Neural crest cell (in vitro differentiated cells): ENCODE results near the gene ACAN. TPM values are rescaled to one million over a fixed set of nuclear protein-coding genes. Genes with fewer than 3 reads are reported as not detected.

Source experiments
- DNase-seq: peaks from one replicate; pipeline ENCODE4 v3.0.0; 2021; ENCODE audit warnings: low read depth, mixed read lengths, low spot score
- H3K27ac Mint-ChIP-seq: one replicate; pipeline ENCODE4 v1.8.0; 2021; ENCODE audit warnings: mild to moderate bottlenecking, mixed read lengths; ENCODE audit not compliant: unreplicated experiment
- H3K27me3 Mint-ChIP-seq: 2 replicates; pipeline ENCODE4 v1.8.0; 2021; ENCODE audit warnings: low read depth, mild to moderate bottlenecking, mixed read lengths
- H3K36me3 Mint-ChIP-seq: 2 replicates; pipeline ENCODE4 v1.8.0; 2021; ENCODE audit warnings: low read depth, mild to moderate bottlenecking, mixed read lengths
- H3K4me1 Mint-ChIP-seq: 2 replicates; pipeline ENCODE4 v1.8.0; 2021; ENCODE audit warnings: mixed read lengths
- H3K4me3 Mint-ChIP-seq: one replicate; pipeline ENCODE4 v1.8.0; 2021; ENCODE audit warnings: mild to moderate bottlenecking, mixed read lengths
- H3K9me3 Mint-ChIP-seq: 2 replicates; pipeline ENCODE4 v1.8.0; 2021; ENCODE audit warnings: mixed read lengths
- CTCF ChIP-seq: fragments of 200-600 bp; sonication (generic); conservative IDR thresholded peaks from 2 replicates; pipeline ENCODE4 v1.5.0; 2021; ENCODE audit warnings: antibody characterized with exemption, mild to moderate bottlenecking
- total RNA-seq: library from RNA; stranded (reverse); gene quantifications from 2 replicates; pipeline ENCODE4 v1.2.1, GENCODE V29; 2021

ACAN gene
- total RNA-seq, 1 donor from 2014 or later: 0.54 TPM

GRCh38 chr15:88902221-88902835 lies 99.1 kb downstream of the ACAN start:
- Mint-ChIP-seq H3K27ac (no peak overlapping the region), H3K4me1 (peaks cover 18% of the 10 kb centered on the region), H3K27me3 (no peaks in the 10 kb centered on the region), H3K4me3 (no peak overlapping the region), H3K36me3 (peaks cover 11% of the 10 kb centered on the region), H3K9me3 (no peaks in the 10 kb centered on the region)
- no peak for DNase-seq
- TF ChIP-seq CTCF: no peak

DNA sequence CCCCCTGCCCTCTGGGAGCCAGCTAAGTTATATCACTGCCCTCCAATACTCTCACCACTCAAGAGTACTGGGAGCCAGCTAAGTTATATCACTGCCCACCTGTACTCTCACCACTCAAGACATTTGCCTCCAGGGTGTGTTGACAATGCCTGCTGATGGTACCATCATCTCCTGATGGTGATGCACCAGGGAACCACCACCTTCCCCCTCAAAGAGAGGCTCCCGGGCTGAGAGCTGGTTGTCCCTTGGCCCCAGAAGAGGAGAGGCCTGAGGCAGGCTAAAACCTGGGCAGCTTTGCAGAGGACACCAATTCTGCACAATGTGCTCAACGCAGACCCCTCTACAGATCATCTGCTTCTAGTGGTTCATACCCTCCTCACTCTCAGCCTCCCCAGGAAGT lies 99.6 kb downstream of the ACAN start:
- no peaks in the 10 kb centered on the region for H3K27me3 Mint-ChIP-seq
- no peaks in the 10 kb centered on the region for H3K9me3 Mint-ChIP-seq
- no peak for TF ChIP-seq CTCF
- H3K4me1 Mint-ChIP-seq: peaks cover 12% of the 10 kb centered on the region
- no peak overlapping the region for H3K4me3 Mint-ChIP-seq
- no peak overlapping the region for H3K27ac Mint-ChIP-seq
- H3K36me3 Mint-ChIP-seq: peaks cover 11% of the 10 kb centered on the region
- no peak for DNase-seq

GRCh38 chr15:88904257-88904623 lies 101.0 kb downstream of the ACAN start:
- Mint-ChIP-seq H3K4me3 (no peak overlapping the region), H3K36me3 (peaks cover 13% of the 10 kb centered on the region), H3K27me3 (no peaks in the 10 kb centered on the region), H3K27ac (no peak overlapping the region), H3K4me1 (peaks cover 10% of the 10 kb centered on the region), H3K9me3 (no peaks in the 10 kb centered on the region)
- DNase-seq: no peak
- no peak for TF ChIP-seq CTCF

GRCh38 chr15:88904624-88905327 lies 101.5 kb downstream of the ACAN start:
- peaks cover 13% of the 10 kb centered on the region for H3K36me3 Mint-ChIP-seq
- H3K27ac Mint-ChIP-seq: no peak overlapping the region
- H3K4me1 Mint-ChIP-seq: peaks cover 16% of the 10 kb centered on the region
- DNase-seq: peak; percentile 83
- no peaks in the 10 kb centered on the region for H3K27me3 Mint-ChIP-seq
- H3K4me3 Mint-ChIP-seq: peak overlapping the region; percentile 66
- peak; percentile 99 for TF ChIP-seq CTCF
- H3K9me3 Mint-ChIP-seq: no peaks in the 10 kb centered on the region

DNA sequence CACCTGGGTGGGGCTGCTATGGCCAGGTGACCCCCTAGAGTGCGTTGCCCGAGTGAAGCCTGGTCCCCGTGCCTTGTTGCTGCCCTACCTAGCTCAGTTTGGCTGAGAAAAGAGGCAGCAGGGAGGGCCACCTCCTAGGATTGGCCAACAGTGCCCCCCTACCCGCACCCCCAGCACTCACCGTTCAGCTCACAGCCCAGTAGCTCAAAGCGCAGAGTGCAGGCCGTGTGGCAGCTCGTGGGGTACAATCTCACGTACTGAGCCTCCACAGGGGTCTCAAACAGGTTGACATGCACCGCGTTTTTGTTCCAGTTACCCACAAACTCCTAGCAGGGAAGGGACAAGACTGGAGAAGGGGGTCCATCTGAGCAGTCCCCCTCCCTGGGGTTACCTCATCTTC lies 102.3 kb downstream of the ACAN start:
- no peak for DNase-seq
- H3K4me3 Mint-ChIP-seq: no peak overlapping the region
- no peak overlapping the region for H3K27ac Mint-ChIP-seq
- peaks cover 24% of the 10 kb centered on the region for H3K4me1 Mint-ChIP-seq
- TF ChIP-seq CTCF: no peak
- H3K36me3 Mint-ChIP-seq: peaks cover 19% of the 10 kb centered on the region
- no peaks in the 10 kb centered on the region for H3K27me3 Mint-ChIP-seq
- no peaks in the 10 kb centered on the region for H3K9me3 Mint-ChIP-seq
